GM18519 (cell line): ENCODE measurements around the gene SEC16B.

Source experiments
- ATAC-seq: cut with Tn5 transposase; IDR thresholded peaks from one replicate; pipeline ENCODE4 v1.9.1; 2021; ENCODE audit warnings: mild to moderate bottlenecking, moderate library complexity; ENCODE audit not compliant: unreplicated experiment, low FRiP score

Gene SEC16B

DNA sequence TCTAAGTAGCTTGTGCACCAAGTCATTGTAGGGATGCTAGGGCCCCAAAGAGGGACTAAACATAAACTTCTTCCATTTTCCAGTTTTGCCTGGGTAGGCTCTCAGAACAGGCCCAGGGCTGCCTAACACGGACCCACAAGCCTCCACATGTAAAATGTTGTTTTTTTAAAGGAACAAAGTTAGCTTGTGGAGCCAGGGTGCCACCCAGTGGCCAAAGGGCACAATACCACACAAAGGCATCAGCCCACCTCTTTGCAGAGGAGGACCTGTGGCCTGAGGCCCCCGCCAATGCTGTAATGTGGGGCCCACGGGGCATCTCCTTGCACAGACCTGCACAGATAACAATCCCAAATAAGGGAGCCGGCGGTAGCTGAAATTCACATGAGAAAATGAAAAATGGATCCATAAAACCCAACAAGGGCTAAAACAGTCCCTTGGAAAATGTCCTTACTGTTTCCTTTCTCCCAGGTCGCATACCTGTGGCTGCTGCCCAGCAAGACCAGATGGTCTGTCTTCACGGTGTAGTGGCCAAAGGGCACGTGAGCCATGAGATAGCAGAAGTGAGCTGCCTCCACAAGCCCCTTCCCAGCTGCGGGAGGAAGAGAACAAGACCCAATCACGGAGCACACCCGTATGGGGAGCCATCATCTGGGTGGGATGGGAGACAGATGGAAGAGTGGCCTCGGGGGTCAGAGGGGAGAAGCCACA lies 23.8 kb downstream of the SEC16B start:
- peak; percentile 81 for ATAC-seq

DNA sequence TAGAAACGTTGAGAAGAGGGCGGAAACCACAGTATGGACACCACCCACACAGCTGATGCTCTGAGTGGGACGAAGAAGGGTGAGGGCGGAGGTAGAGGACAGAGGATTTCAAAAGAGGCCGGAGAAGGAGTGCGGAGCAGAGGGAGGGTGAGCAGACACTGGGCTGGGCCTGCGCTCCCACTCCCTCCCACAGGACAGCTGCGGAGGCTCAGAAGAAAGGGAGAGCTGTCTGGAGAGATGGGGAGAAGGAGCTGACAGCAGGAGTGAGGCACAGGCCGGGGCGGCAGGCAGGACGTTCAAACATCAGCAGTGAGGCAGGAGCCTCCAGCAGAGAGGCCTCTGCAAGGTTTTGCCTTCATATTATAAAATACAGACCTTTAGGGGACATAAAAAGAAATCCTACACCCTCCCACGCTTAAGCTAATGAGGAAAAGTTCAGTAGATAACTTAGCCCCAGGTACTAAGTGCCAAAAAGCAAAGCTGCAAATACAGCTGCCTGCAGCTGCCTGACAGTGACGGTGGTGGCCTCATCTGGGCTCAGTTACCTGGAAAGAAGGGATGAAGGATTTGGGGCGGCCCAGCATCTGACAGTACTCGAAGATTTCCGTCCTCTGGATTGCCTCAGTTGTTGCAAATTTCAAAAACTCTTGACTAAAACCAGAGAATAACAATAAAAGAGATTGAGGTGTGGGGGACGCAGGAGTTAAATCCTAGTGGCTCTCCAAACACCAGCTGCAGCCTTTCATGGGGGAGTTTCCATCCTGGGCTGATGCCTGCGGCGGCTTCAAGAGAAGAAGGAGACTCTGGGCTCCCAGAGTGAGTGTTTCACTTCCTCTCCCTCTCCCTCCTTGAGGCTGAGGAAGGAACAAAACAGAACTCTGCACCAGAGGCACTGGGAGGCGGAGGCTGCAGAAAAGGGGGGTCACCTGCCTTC lies 25.6 kb downstream of the SEC16B start:
- ATAC-seq = no peak

DNA sequence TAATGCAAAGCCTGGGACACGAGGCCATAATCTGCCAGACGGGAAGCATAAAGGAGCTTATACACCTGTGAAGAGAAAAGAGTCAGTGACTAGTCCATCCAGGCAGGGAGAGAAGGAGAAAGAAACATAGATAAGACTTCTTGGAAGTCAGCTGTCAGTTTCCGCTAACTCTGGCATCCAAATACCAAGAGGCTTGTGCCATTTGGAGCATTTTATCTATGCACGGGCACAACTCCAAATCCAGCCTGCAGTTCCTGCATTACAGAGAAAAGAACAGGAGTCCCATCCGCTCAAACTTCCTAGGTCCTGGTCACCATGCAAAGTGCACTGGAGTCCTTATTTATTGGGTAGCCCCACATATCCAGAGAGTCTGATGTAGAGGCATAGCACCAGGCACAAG lies 27.9 kb downstream of the SEC16B start:
- no peak for ATAC-seq

DNA sequence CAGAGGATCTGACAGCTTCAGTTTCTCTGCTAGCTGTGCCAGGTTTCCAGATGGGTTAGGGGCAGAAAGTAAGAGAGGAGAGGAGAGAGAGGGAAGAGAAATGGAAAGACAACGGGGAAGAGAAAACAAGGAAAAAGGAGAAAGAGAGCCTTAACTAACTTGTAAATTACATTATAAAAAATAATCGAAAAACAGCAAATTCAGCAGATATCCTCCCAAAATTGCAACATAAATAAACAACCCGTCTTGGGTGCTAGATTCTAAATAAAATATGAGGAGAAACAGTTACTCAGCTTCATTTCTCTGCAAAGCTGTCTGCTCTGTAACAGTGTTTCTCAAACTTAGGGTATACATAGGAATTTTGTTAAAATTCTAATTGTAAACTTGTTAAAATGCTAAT lies 29.2 kb downstream of the SEC16B start:
- ATAC-seq = no peak

DNA sequence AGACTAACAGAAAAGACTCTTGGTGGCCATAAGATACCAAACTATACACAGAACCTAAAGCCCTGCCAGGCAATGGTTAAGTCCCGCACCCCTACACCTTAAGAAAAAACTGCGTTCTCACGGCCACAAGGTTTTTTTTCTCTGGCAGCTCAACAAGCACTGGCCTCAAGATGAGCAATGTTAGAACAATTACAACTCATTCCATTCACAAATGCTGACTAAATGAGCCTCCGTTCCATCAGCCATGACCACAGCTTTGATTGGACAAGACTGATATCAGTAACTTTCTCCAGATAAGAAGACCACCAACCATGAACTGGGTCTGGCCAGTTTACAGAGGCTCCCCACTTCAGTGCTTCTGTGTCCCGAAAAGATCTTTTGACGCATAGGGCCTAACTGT lies 31.9 kb downstream of the SEC16B start:
- no peak for ATAC-seq

DNA sequence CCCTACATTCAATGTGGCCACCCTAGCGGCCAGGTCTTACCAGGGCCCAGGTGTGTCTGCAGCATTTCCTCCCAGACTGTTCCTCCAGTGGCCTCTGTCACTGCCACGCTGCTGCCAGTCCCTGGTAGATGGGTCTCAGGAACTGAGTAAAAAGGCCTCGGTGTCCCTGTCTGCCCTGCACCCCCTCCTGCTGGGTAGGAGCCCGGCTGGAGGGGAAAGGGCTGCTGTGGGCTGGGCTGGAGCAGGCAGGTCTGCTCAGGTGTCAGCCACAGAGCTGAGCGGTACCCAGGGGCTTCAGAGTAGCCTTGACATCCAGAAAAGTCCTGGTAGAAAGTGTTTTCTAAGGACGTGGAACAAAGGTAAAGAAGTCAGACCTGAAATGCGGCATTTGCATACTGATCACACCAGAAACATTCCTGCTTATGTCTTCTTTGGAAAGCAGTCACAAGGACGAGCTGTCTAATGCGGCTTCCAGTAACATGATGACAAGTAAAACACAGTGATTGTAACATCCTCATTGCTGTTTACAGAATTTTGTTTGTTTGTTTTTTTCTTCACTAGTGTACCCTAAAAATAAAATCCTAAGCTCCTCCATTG lies 32.6 kb downstream of the SEC16B start:
- no peak for ATAC-seq

DNA sequence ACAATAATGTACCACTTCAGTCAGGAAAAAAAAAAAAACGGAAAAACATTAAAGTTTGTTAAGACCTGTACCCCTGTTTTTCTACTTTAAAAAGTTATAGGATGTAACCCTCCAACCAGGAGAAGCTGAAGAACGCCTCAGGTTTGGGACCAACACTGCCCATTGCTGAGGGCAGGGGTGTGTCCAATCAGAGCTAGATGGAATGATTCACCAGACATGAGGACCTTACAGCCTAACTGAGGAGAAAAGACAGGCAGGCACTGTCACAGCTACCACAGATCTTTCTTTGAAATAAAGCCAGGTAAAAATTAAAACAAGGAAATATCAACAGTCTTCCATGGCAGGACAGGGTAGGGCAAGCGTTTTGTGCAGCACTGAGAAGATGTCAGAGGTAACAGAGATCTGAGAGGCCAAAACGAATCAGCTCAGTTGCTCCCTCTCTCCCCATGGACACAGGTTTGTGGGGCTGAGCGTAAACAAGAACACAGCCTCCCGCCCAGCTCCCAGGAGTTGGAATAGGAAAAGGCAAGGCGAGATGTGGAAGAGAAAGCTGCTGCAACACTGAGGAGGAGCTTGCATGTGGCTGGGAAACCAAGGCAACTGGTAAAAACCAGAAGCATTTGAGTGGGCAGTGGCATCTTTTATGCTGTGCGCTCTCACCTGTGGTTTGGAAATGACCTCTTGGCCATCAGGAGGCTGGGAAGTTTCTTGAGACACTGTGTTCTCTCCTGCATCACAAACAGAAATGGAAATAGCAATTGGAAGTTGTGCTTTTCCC lies 34.0 kb downstream of the SEC16B start:
- ATAC-seq = no peak

DNA sequence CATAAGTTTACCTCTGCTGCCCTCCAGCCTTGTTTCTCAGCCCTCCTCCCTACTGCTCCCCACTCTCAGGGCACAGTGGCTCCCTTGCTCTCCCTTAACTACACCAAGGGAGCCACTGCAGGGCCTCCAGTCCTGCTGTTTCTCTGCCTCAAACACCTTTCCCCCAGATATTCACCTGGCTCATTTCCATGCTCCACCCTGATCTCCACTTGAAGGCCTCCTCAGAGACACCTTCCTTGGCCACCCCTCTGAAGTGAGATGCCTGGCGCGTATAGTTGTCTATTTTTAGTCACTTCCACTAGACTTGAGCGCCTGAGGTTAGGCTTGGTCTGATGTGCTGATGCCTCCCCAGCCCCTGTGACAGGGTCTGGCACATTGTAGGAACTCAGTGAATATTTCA lies 34.9 kb downstream of the SEC16B start:
- ATAC-seq = no peak

DNA sequence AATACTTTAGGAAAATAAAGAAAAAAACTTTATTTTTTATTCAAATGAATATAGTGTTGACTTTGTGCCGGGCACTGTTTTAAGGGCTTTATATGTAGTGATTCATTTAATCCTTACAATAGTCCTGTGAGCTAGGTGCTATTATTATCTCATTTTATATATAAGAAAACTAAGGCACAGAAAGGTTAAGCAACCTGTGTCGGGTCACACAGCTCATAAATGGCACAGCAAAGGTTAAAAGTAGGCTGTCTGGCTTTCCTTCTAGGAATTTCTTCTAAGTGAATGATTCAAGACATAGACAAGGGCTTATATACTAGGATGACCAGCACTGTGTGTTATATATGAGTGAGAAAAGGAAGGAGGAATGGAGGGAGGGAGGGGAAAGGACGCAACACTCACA lies 35.4 kb downstream of the SEC16B start:
- no peak for ATAC-seq

DNA sequence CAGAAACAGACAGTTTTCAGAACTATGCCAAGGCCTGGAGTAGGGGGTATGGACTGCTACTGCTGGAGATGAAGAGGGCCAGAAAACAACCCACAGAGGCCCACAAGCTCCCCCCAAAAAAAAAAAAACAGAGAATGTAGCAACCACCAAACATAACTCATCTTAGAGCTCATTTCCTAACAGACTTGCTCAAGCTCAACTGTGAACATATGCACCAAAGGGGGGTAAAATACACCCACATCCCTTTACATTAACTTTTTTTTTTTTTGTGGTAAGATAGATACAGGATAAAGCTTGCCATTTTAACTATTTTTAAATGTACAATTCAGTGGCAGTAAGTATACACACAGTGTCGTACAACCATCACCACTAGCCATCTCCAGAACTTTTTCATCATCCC lies 36.0 kb downstream of the SEC16B start:
- no peak for ATAC-seq

DNA sequence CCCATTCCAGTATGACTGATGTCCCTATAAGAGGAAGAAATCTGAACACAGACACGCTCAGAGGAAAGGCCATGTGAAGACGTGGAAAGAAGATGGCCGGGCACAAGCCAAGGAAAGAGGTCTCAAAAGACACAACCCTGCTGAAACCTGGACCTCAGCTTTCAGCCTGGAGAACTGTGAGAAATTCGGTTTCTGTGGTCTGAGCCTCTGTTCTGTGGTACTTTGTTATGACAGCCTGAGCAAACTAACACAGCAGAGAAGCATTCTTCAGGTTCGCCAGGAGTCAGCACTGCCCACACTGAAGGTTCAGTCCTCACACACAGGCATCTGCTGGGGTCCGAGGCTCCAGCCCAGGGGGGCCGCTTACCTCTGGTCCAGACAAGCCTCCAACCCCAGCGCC lies 37.7 kb downstream of the SEC16B start:
- no peak for ATAC-seq

DNA sequence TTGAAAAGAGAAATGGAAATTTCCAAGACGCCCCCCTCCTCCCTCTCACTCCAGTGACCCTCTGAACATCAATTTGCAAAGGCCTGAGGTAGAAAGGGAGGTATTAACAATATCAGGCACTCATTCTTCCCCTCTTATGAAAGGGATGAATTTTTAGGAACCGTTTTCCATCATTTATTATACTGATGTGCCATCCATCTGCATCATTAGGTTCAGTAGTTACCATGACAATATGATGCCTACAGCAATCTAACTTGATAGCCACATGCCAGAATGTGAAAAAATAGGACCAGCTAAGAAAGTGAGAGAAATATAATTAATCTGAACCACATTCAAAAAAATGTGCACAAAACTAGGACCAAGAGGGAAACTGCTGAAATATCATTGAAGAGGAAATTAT lies 40.9 kb downstream of the SEC16B start:
- ATAC-seq = no peak

DNA sequence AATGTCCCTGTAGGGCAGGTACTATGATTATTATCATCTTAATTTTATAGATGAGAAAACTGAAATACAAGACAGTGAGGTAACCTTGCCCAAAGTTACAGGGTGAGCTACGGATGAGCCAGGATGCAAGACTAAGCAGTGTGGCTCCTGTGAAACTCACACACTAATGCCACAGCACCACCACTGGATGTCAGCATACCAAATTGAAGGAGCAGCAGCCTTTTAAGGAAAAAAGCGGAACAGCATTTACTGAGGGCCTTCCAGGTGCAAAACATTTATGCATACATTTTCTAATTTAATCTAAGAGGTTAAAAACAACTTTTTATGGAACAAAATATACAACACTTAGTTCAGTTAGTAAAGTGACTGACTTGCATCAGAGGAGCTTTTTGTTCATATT lies 41.7 kb downstream of the SEC16B start:
- ATAC-seq = no peak

DNA sequence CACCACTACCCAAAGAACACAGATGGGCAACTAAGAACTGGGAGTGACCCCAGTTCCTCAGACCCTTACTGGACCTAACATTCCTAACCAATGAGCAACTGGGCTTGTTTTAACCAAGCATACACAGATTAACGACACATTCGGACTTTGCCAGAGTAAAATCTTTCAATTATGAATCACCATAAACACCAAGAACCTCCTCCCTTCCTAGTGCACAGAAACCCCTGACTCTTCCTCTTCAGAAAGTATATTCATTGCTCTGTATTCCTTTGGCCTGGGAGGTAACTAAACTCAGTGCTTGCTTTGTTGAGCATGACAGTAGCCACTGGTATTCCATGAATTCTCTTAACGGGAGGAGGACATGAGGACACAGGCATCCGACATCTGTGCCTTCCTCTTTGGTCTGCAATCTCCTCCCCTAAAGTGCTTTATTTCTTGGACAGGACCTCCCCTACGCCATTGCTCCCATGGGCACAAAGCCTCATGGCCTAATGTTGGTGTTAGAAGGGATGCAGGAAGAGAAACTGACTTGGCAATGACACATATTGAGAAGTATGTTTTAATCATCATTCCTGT lies 42.7 kb downstream of the SEC16B start:
- no peak for ATAC-seq

DNA sequence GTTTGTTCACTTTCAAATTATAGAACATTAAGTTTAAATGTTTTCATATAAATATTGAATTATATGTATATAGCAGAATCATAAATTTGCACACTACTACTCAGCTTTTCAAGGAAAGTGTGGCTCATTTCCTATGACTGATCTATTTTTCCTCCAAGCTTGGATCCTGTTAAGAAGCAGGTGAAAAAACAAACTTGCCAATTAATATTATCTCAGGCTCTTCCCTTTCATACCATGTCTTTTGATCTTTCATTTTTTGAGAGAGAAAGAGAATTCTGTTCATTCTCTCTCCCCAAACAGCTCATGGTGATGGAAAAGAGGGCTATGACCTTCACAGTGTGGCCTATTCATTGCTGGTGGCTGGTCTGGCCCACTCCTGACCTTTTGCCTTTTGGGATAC lies 43.7 kb downstream of the SEC16B start:
- ATAC-seq = no peak

DNA sequence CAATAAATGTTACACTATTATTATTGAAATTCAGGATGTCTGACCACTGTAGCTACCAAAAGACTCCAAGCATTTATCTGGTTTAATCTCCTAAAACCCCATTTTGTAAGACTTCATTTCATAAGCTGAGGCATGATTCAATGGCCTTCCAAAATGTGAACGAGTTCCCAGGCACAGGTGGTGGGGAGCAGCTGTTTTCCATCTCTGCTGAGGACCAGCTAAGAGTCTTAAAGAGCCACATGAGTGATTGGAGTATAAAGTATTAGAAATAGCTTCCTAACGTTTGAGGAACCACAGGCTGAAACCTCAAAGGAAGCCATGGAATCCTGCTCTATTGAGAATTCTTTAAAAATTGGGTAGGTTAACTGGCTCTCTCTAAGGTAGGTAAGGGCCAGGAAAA lies 44.9 kb downstream of the SEC16B start:
- ATAC-seq = no peak

DNA sequence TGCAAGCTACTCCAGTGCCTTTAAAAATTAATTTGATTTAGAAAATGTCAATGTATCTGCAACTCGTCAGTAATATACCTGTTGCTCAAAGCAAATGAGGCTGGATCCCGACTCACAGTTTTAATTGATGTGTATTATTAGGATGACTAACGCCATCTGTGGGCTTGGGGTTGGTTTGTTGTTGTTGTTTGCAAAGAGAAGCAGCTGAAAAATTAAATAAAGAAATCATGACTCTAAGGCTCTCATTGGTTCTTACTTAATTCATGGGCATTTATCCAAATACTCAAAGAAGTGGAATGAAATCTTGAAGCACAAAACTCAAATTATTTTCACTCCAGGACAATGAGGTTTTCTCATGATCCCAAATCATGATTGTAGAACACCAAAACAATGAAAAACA lies 46.4 kb downstream of the SEC16B start:
- ATAC-seq = no peak

DNA sequence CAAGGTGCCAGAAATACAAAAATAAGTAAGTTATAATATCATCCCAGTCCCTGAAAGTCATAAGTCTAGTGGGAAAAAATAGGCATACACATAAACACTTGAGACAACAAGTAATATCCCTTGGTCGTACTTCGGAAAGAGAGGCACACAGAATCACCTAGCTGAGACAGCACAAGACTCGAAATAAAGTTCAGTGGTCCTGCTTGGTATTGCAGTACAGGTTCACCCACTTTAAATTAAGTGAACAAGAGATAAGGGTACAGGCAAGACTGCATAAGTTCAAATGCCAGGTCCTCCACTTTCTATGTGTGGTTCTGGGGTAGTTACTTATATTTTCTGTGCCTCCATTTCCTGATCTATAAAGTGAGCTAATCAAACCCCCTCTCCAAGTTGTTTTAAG lies 47.6 kb downstream of the SEC16B start:
- no peak for ATAC-seq

DNA sequence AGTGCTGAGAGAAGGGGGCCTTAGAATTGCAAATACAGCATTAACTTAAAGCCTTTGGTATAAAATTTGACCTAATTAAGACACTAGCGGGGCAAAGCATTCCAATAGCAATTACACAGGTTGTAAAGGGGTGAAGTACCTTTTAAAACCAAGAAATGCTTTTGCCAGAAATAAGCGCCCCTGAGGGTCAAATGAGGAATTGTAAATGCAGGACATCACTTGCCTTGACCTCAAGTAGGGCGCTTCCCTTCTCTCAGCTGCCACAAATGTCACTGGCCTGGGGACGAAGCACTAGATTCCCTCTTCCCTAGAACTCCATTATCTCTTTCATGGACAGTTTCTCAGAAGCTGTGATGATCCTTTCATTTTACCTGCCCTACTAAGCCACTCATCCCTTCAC lies 48.3 kb downstream of the SEC16B start:
- ATAC-seq = no peak

DNA sequence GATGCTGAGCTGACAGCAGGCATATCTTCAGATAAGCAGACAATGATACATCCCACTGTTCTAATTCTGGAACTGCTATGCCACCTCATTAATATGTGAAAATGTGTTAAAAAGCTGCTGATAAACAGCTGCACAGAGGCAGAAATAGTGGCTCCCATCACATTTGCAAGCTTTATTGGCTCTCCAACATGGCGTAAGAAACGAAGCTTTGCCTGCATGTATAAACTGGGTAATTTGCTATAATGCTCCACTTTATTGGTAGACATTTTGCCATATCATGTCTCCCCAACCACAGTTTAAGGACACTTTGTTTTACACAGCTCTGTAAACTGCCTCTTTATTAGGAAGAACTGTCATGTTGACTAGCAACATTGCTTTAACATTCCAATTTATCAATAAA lies 49.8 kb downstream of the SEC16B start:
- no peak for ATAC-seq
